Mucosa of descending colon (tissue), 3 donors: ENCODE data around the gene POR. TPM values are rescaled to one million over a fixed set of nuclear protein-coding genes. Genes with fewer than 3 reads are reported as not detected.

Experiments used
- ATAC-seq: fragments of 200-7000 bp; cut with Tn5 transposase; one replicate; pipeline ENCODE4 v1.9.1; 2020; ENCODE audit warnings: mild to moderate bottlenecking, moderate library complexity
- DNase-seq, 3 donors: peaks; one replicate each; pipeline ENCODE4 v3.0.0-alpha.2; 2020
- H3K36me3 ChIP-seq: fragments of 200-600 bp; one replicate; pipeline ENCODE4 v1.8.0; 2021; ENCODE audit warnings: low read depth, mild to moderate bottlenecking
- H3K4me1 ChIP-seq: fragments of 200-600 bp; one replicate; pipeline ENCODE4 v1.8.0; 2021; ENCODE audit warnings: low read depth, mild to moderate bottlenecking
- H3K4me3 ChIP-seq: fragments of 200-600 bp; one replicate; pipeline ENCODE4 v1.8.0; 2021; ENCODE audit warnings: mild to moderate bottlenecking
- H3K9me3 ChIP-seq: fragments of 200-600 bp; one replicate; pipeline ENCODE4 v1.8.0; 2021; ENCODE audit warnings: mild to moderate bottlenecking
- CTCF ChIP-seq: fragments of 200-600 bp; IDR thresholded peaks from one replicate; pipeline ENCODE4 v1.8.0; 2022; ENCODE audit warnings: antibody characterized with exemption, mild to moderate bottlenecking
- intact Hi-C, 2 donors: fragments of 100-400 bp; cut with DNase I in 1 of 2; cut with micrococcal nuclease in 1 of 2; formaldehyde crosslinking; loops; one replicate each; pipeline versions ENCODE4 v1.11.0 to v1.11.1; 2022; cut with DNase I, micrococcal nuclease
- total RNA-seq, 3 donors: library from RNA; stranded (reverse); fragmentation: NEBNext Ultra II Directional in 2 of 3; extraction: Animal tissue kit (Norgen Biotek cat#: 25700) in 2 of 3; gene quantifications; one replicate each; pipeline versions ENCODE4 v1.2.1 to v1.2.4, GENCODE V29; 2021 to 2023
- donor health status: DM: no; HTN: no; CAD: no; lungs with moderate emphysema.
- donor health status: DM: no; HTN: no; CAD: no.
- donor health status: DM: no; HTN: yes; CAD: no.

The POR gene
- total RNA-seq, 3 donors from 2014 or later, result 76.4 to 122 (median 118) TPM

GRCh38 chr7:75993689-75994387 lies 78.9 kb downstream of the POR start:
- DNase-seq, result peak; percentile 48 to 79 (median 73)
- Histone ChIP-seq H3K9me3 (no peaks in the 10 kb centered on the region), H3K4me3 (peak overlapping the region; percentile 74), H3K4me1 (peaks cover 18% of the 10 kb centered on the region), H3K36me3 (no peaks in the 10 kb centered on the region)
- peak; percentile 53 for ATAC-seq
- no peak for TF ChIP-seq CTCF
- intact Hi-C loops, result no loop called here

- DNase-seq (peak; percentile 97 to 98 (median 98)), ATAC-seq (peak; percentile 97)
- Histone ChIP-seq H3K9me3 (no peaks in the 10 kb centered on the region), H3K36me3 (no peaks in the 10 kb centered on the region), H3K4me1 (peaks cover 18% of the 10 kb centered on the region), H3K4me3 (peak within 1 kb of the TSS; percentile 74)
- TF ChIP-seq CTCF, result no peak
- intact Hi-C loops, result no loop called here
Measured at GRCh38 chr7:75994388-75995051, 79.6 kb downstream of the POR start, which contains the start of gene TMEM120A. TSS of gene TMEM120A (minus strand) at chr7:75994595. CDS start at chr7:75994570, 25 bp downstream.

GRCh38 chr7:75995052-75995471 lies 80.1 kb downstream of the POR start:
- intact Hi-C loops, result no loop called here
- Histone ChIP-seq H3K9me3 (no peaks in the 10 kb centered on the region), H3K36me3 (no peaks in the 10 kb centered on the region), H3K4me3 (no peak overlapping the region), H3K4me1 (peaks cover 18% of the 10 kb centered on the region)
- DNase-seq (peak in 1 of 3 donors; percentile 52), ATAC-seq (no peak)
- TF ChIP-seq CTCF, result no peak

- H3K9me3 ChIP-seq, result no peaks in the 10 kb centered on the region
- no peak for ATAC-seq
Measured at GRCh38 chr7:75995996-75996395, 81.0 kb downstream of the POR start.

GRCh38 chr7:75996476-75996875 lies 81.5 kb downstream of the POR start:
- TF ChIP-seq CTCF, result no peak
- ATAC-seq (no peak), DNase-seq (no peak)
- intact Hi-C loops, result no loop called here
- peaks cover 14% of the 10 kb centered on the region for H3K4me1 ChIP-seq
- no peaks in the 10 kb centered on the region for H3K9me3 ChIP-seq
- peaks cover 2% of the 10 kb centered on the region for H3K36me3 ChIP-seq
- no peak overlapping the region for H3K4me3 ChIP-seq

More at GRCh38 chr7:75995996-75996395, 81.0 kb downstream of the POR start:
- no peak for DNase-seq
- peaks cover 2% of the 10 kb centered on the region for H3K36me3 ChIP-seq
- H3K4me3 ChIP-seq, result no peak overlapping the region
- TF ChIP-seq CTCF, result no peak
- H3K4me1 ChIP-seq, result peaks cover 16% of the 10 kb centered on the region
- intact Hi-C loops, result no loop called here
